Stimulated activated naive B cell treated with anti-CD40 and anti-IgM and Interleukin-4, amounts not matched to agents 10 μg/mL and 1 μg/mL and 100 μg/mL, for 72 hours (primary cell): ENCODE data around the gene CD320.

ENCODE experiments used
- ATAC-seq, 2 donors: fragments of 150-1000 bp; cut with Tn5 transposase; replicated peaks; 2 replicates each; pipeline ENCODE4 v1.10.0; 2021; ENCODE audit warnings: moderate library complexity in 1 of 2
- DNase-seq: peaks from one replicate; pipeline ENCODE4 v3.0.0; 2021
- H3K27ac Mint-ChIP-seq: one replicate; pipeline ENCODE4 v1.8.0; 2022; ENCODE audit warnings: mild to moderate bottlenecking, mixed read lengths
- H3K27me3 Mint-ChIP-seq, 2 donors: one replicate each; pipeline ENCODE4 v1.8.0; 2022; ENCODE audit warnings: mixed read lengths in 2 of 2
- H3K36me3 Mint-ChIP-seq, 2 donors: one replicate each; pipeline ENCODE4 v1.8.0; 2022; ENCODE audit warnings: mixed read lengths in 2 of 2, mild to moderate bottlenecking in 1 of 2
- H3K4me1 Mint-ChIP-seq, 2 donors: one replicate each; pipeline ENCODE4 v1.8.0; 2022; ENCODE audit warnings: mixed read lengths in 2 of 2, mild to moderate bottlenecking in 1 of 2
- H3K4me3 Mint-ChIP-seq, 2 donors: one replicate each; pipeline ENCODE4 v1.8.0; 2022; ENCODE audit warnings: mild to moderate bottlenecking in 2 of 2, mixed read lengths in 2 of 2, moderate library complexity in 1 of 2
- H3K9me3 Mint-ChIP-seq, 2 donors: one replicate each; pipeline ENCODE4 v1.8.0; 2022; ENCODE audit warnings: mixed read lengths in 2 of 2, mild to moderate bottlenecking in 1 of 2

The CD320 gene

GRCh38 chr19:8337728-8338127, 29.6 kb upstream of the CD320 start:
- H3K4me3 Mint-ChIP-seq: no peak overlapping the region
- H3K27ac Mint-ChIP-seq: peak overlapping the region; percentile 25
- no peaks in the 10 kb centered on the region for H3K36me3 Mint-ChIP-seq
- H3K4me1 Mint-ChIP-seq: peaks cover 16 to 26% of the 10 kb centered on the region in 2 donors
- no peak for DNase-seq
- H3K27me3 Mint-ChIP-seq: peaks cover 30 to 75% of the 10 kb centered on the region in 2 donors
- no peak for ATAC-seq
- H3K9me3 Mint-ChIP-seq: no peaks in the 10 kb centered on the region

- peaks cover 16 to 21% of the 10 kb centered on the region in 2 donors for H3K4me1 Mint-ChIP-seq
- H3K9me3 Mint-ChIP-seq: no peaks in the 10 kb centered on the region
- H3K4me3 Mint-ChIP-seq: peak overlapping the region in 1 of 2 donors; percentile 26
- no peak for ATAC-seq
- H3K27ac Mint-ChIP-seq: no peak overlapping the region
- no peak for DNase-seq
- no peaks in the 10 kb centered on the region for H3K36me3 Mint-ChIP-seq
- peaks cover 30 to 70% of the 10 kb centered on the region in 2 donors for H3K27me3 Mint-ChIP-seq
Measured at GRCh38 chr19:8336660-8337059, 28.5 kb upstream of the CD320 start.

- H3K36me3 Mint-ChIP-seq: no peaks in the 10 kb centered on the region
- DNase-seq: no peak
- peak overlapping the region; percentile 57 to 59 for H3K4me3 Mint-ChIP-seq
- peaks cover 16 to 21% of the 10 kb centered on the region in 2 donors for H3K4me1 Mint-ChIP-seq
- ATAC-seq: no peak
- H3K27ac Mint-ChIP-seq: no peak overlapping the region
- H3K27me3 Mint-ChIP-seq: peaks cover 30 to 70% of the 10 kb centered on the region in 2 donors
- H3K9me3 Mint-ChIP-seq: no peaks in the 10 kb centered on the region
Measured at GRCh38 chr19:8336072-8336569, 28.0 kb upstream of the CD320 start.

GRCh38 chr19:8335343-8336071, 27.3 kb upstream of the CD320 start:
- peak overlapping the region; percentile 57 to 59 for H3K4me3 Mint-ChIP-seq
- H3K9me3 Mint-ChIP-seq: no peaks in the 10 kb centered on the region
- H3K36me3 Mint-ChIP-seq: no peaks in the 10 kb centered on the region
- no peak overlapping the region for H3K27ac Mint-ChIP-seq
- H3K4me1 Mint-ChIP-seq: peaks cover 13 to 17% of the 10 kb centered on the region in 2 donors
- DNase-seq: peak; percentile 35
- peak; percentile 63 to 73 for ATAC-seq
- H3K27me3 Mint-ChIP-seq: peaks cover 26 to 69% of the 10 kb centered on the region in 2 donors

- peaks cover 12 to 18% of the 10 kb centered on the region in 2 donors for H3K4me1 Mint-ChIP-seq
- no peaks in the 10 kb centered on the region for H3K36me3 Mint-ChIP-seq
- H3K9me3 Mint-ChIP-seq: no peaks in the 10 kb centered on the region
- peak overlapping the region; percentile 10 to 30 for H3K4me3 Mint-ChIP-seq
- DNase-seq (peak; percentile 32), ATAC-seq (peak; percentile 70 to 80)
- no peak overlapping the region for H3K27ac Mint-ChIP-seq
- peaks cover 23 to 68% of the 10 kb centered on the region in 2 donors for H3K27me3 Mint-ChIP-seq
Measured at GRCh38 chr19:8334458-8335342, 26.5 kb upstream of the CD320 start.

GRCh38 chr19:8333767-8334457, 25.8 kb upstream of the CD320 start:
- Mint-ChIP-seq H3K27ac (no peak overlapping the region), H3K4me3 (peak overlapping the region; percentile 10 to 28), H3K36me3 (no peaks in the 10 kb centered on the region), H3K4me1 (peaks cover 12 to 19% of the 10 kb centered on the region in 2 donors), H3K27me3 (peaks cover 23 to 66% of the 10 kb centered on the region in 2 donors), H3K9me3 (no peaks in the 10 kb centered on the region)
- ATAC-seq: no peak
- no peak for DNase-seq

GRCh38 chr19:8332976-8333766, 25.0 kb upstream of the CD320 start:
- no peak for ATAC-seq
- peak overlapping the region; percentile 37 for H3K27ac Mint-ChIP-seq
- H3K9me3 Mint-ChIP-seq: no peaks in the 10 kb centered on the region
- H3K27me3 Mint-ChIP-seq: peaks cover 25 to 65% of the 10 kb centered on the region in 2 donors
- H3K4me3 Mint-ChIP-seq: peak overlapping the region in 1 of 2 donors; percentile 39
- no peaks in the 10 kb centered on the region for H3K36me3 Mint-ChIP-seq
- H3K4me1 Mint-ChIP-seq: peaks cover 12 to 19% of the 10 kb centered on the region in 2 donors
- no peak for DNase-seq

- Mint-ChIP-seq H3K4me1 (peaks cover 8 to 14% of the 10 kb centered on the region in 2 donors), H3K4me3 (no peak overlapping the region), H3K9me3 (no peaks in the 10 kb centered on the region), H3K36me3 (no peaks in the 10 kb centered on the region), H3K27ac (no peak overlapping the region), H3K27me3 (peaks cover 18 to 51% of the 10 kb centered on the region in 2 donors)
- ATAC-seq (no peak), DNase-seq (no peak)
Measured at GRCh38 chr19:8331263-8331845, 23.2 kb upstream of the CD320 start.

- Mint-ChIP-seq H3K36me3 (no peaks in the 10 kb centered on the region), H3K27ac (no peak overlapping the region), H3K4me3 (no peak overlapping the region), H3K27me3 (peaks cover 14 to 44% of the 10 kb centered on the region in 2 donors), H3K4me1 (peaks cover 4 to 7% of the 10 kb centered on the region in 2 donors), H3K9me3 (no peaks in the 10 kb centered on the region)
- ATAC-seq (peak in 1 of 2 donors; percentile 10), DNase-seq (no peak)
Measured at GRCh38 chr19:8329996-8330395, 21.8 kb upstream of the CD320 start.

- peaks cover 21 to 36% of the 10 kb centered on the region in 2 donors for H3K36me3 Mint-ChIP-seq
- no peak for DNase-seq
- ATAC-seq: no peak
- peaks cover 10 to 38% of the 10 kb centered on the region in 2 donors for H3K4me1 Mint-ChIP-seq
- H3K27me3 Mint-ChIP-seq: peaks cover 10 to 16% of the 10 kb centered on the region in 2 donors
- H3K4me3 Mint-ChIP-seq: no peak overlapping the region
- H3K27ac Mint-ChIP-seq: no peak overlapping the region
- H3K9me3 Mint-ChIP-seq: no peaks in the 10 kb centered on the region
Measured at GRCh38 chr19:8325454-8325853, 17.3 kb upstream of the CD320 start.

GRCh38 chr19:8324186-8325050, 16.3 kb upstream of the CD320 start:
- Mint-ChIP-seq H3K27ac (peak overlapping the region; percentile 81), H3K4me3 (peak overlapping the region; percentile 11 to 98)
- no peak for ATAC-seq

GRCh38 chr19:8323781-8324185, 15.6 kb upstream of the CD320 start:
- DNase-seq (no peak), ATAC-seq (peak; percentile 12 to 19)
- Mint-ChIP-seq H3K27me3 (peaks cover 7 to 10% of the 10 kb centered on the region in 2 donors), H3K27ac (peak overlapping the region; percentile 81), H3K9me3 (no peaks in the 10 kb centered on the region), H3K4me3 (peak overlapping the region; percentile 96 to 98), H3K4me1 (peaks cover 15 to 41% of the 10 kb centered on the region in 2 donors), H3K36me3 (peaks cover 22 to 42% of the 10 kb centered on the region in 2 donors)

More at GRCh38 chr19:8324186-8325050, 16.3 kb upstream of the CD320 start:
- no peak for DNase-seq
- Mint-ChIP-seq H3K36me3 (peaks cover 22 to 41% of the 10 kb centered on the region in 2 donors), H3K4me1 (peaks cover 15 to 39% of the 10 kb centered on the region in 2 donors), H3K9me3 (no peaks in the 10 kb centered on the region), H3K27me3 (peaks cover 8 to 10% of the 10 kb centered on the region in 2 donors)
